Heart left ventricle (tissue), 16 donors: ENCODE data around the gene NIF3L1. TPM values are rescaled to one million over a fixed set of nuclear protein-coding genes. Genes with fewer than 3 reads are reported as not detected.

ENCODE experiments used
- ATAC-seq, 4 donors: fragments of 200-7000 bp; cut with Tn5 transposase; one replicate each; pipeline ENCODE4 v1.9.1; 2020 to 2022; ENCODE audit warnings: moderate library complexity in 4 of 4, mild to moderate bottlenecking in 3 of 4, moderate number of reproducible peaks in 1 of 4
- DNase-seq, 5 donors: peaks; one replicate each; pipeline ENCODE4 v3.0.0-alpha.2; 2020
- H3K27ac ChIP-seq, 12 donors: fragments of 200-600 bp; sonication (generic) in 4 of 12; one replicate each; pipeline versions ENCODE4 v1.5.0 to v1.8.0; 2016 to 2022; ENCODE audit warnings: mild to moderate bottlenecking in 2 of 12
- H3K27me3 ChIP-seq, 9 donors: fragments of 200-600 bp; sonication (generic) in 2 of 9; one replicate each; pipeline versions ENCODE4 v1.5.1 to v1.8.0; 2016 to 2022; ENCODE audit warnings: mild to moderate bottlenecking in 3 of 9
- H3K36me3 ChIP-seq, 9 donors: fragments of 200-600 bp; sonication (generic) in 2 of 9; one replicate each; pipeline versions ENCODE4 v1.5.0 to v1.8.0; 2018 to 2022; ENCODE audit warnings: mild to moderate bottlenecking in 2 of 9
- H3K4me1 ChIP-seq, 12 donors: fragments of 200-600 bp; sonication (generic) in 4 of 12; one replicate each; pipeline versions ENCODE4 v1.5.0 to v1.8.0; 2016 to 2022; ENCODE audit warnings: mild to moderate bottlenecking in 3 of 12
- H3K4me3 ChIP-seq, 12 donors: fragments of 200-600 bp; sonication (generic) in 4 of 12; one replicate each; pipeline versions ENCODE4 v1.5.0 to v1.8.0; 2017 to 2022; ENCODE audit warnings: mild to moderate bottlenecking in 9 of 12, moderate library complexity in 4 of 12
- H3K9me3 ChIP-seq, 12 donors: fragments of 200-600 bp; sonication (generic) in 4 of 12; one replicate each; pipeline versions ENCODE4 v1.5.0 to v1.8.0; 2016 to 2022; ENCODE audit warnings: mild to moderate bottlenecking in 1 of 12
- POLR2A ChIP-seq, 2 donors: fragments of 450-650 bp; IDR thresholded peaks; one replicate each; pipeline ENCODE4 v1.6.1; 2017; ENCODE audit warnings: antibody characterized with exemption in 2 of 2, mild to moderate bottlenecking in 2 of 2, moderate library complexity in 2 of 2
- WGBS, 4 donors: extraction: QIAGEN DNeasy Blood & Tissue Kit in 2 of 4; methylation state at CpG; one replicate each; pipeline versions ENCODE4 v1.1.5 to v1.1.7; 2013 to 2018; 5-methylcytosine and 5-hydroxymethylcytosine counted together
- intact Hi-C, 10 donors: fragments of 100-400 bp; cut with DNase I; formaldehyde crosslinking; loops; one replicate each; pipeline versions ENCODE4 v1.11.1 to v1.14.2; 2022
- polyA plus RNA-seq, 2 donors: library from polyadenylated mRNA; stranded (reverse); fragments of 200-250 nt; gene quantifications; one replicate each; pipeline ENCODE4 v1.2.3, GENCODE V29; 2013
- total RNA-seq, 9 donors: library from RNA; depleted of rRNA in 2 of 9; stranded (reverse); fragments of >200 nt in 2 of 9; fragmentation: NEBNext Ultra II Directional in 3 of 9; extraction: Animal tissue kit (Norgen Biotek cat#: 25700) in 3 of 9; gene quantifications; one replicate each; pipeline versions ENCODE4 v1.1.0 to v1.2.4, GENCODE V29; 2016 to 2023
- TF ChIP-seq, protein P1 (sequence below), 12 donors: fragments of 200-600 bp; sonication (generic) in 4 of 12; IDR thresholded peaks; one replicate each; pipeline versions ENCODE4 v1.5.0 to v1.8.0; 2018 to 2022; ENCODE audit warnings: antibody characterized with exemption in 12 of 12, mild to moderate bottlenecking in 5 of 12
- donor health status: ischemic (EF 13 %, LVEDD 7.1; RV severe dilation, severe dysfunction).
- donor health status: healthy with polysubstance abuse.
- donor health status: DM: no; HTN: yes; CAD: no.
- donor health status: DM: no; HTN: no; CAD: no.
- donor health status: ischemic (EF 25% LVEDD 6.9; RV normal size, moderate dysfunction).
- donor health status: ischemic (EF 25% LVEDD 5.7; RV mildly dilated, moderate dysfunction).
- donor health status: healthy.
- donor health status: DM: yes; HTN: yes; CAD: no.
- donor health status: ischemic (EF 35%, LVEDD 5.7; RV mildly dilated, moderate dysfunction).
- donor health status: nonischemic (EF 11% LVEDD 7.7; RV severe dilation, severe dysfunction).
- donor health status: DM: yes; HTN: yes; CAD: no.
- donor health status: PGD.
- donor health status: ischemic (EF 29% LVEDD 5.4; RV normal size, mild dysfunction).
- donor health status: nonischemic (EF 23%, LVEDD 6.1; RV moderate dilation, normal function).

Gene NIF3L1
- total and polyA plus RNA-seq, 11 donors, result 12.0 to 43.3 (median 21.6) TPM

DNA sequence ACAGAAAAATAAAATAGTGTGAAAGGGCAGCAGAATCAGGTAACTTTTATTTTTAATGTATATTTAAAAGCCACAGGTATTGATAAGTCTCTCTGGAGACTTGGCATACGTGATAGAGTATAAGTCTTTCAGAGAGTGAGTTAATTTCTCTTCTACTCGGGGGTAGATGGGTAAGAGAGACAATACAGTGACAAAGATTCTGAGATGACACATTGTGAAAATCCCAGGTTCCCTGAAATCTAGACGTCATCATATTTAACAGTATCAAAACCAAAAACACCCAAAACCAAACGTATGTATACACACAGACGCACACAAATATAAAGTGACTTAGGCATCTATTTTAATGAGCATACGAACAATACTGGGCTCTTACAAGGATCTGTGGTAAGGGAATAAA lies 33.3 kb downstream of the NIF3L1 start:
- TF ChIP-seq POLR2A (IDR thresholded peaks at IDR 0.05), result no peak
- TF ChIP-seq, protein P1, sequence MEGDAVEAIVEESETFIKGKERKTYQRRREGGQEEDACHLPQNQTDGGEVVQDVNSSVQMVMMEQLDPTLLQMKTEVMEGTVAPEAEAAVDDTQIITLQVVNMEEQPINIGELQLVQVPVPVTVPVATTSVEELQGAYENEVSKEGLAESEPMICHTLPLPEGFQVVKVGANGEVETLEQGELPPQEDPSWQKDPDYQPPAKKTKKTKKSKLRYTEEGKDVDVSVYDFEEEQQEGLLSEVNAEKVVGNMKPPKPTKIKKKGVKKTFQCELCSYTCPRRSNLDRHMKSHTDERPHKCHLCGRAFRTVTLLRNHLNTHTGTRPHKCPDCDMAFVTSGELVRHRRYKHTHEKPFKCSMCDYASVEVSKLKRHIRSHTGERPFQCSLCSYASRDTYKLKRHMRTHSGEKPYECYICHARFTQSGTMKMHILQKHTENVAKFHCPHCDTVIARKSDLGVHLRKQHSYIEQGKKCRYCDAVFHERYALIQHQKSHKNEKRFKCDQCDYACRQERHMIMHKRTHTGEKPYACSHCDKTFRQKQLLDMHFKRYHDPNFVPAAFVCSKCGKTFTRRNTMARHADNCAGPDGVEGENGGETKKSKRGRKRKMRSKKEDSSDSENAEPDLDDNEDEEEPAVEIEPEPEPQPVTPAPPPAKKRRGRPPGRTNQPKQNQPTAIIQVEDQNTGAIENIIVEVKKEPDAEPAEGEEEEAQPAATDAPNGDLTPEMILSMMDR (IDR thresholded peaks at IDR 0.05), result no peak
- ATAC-seq (no peak), DNase-seq (no peak)
- H3K27me3 ChIP-seq, result no peaks in the 10 kb centered on the region
- H3K27ac ChIP-seq, result no peak overlapping the region
- peaks cover 8 to 100% (median 95%) of the 10 kb centered on the region in 9 donors for H3K36me3 ChIP-seq
- WGBS, 4 donors, result 86 to 92% (median 89%) methylated on average over 6 of the region's 6 CpGs
- H3K9me3 ChIP-seq, result no peaks in the 10 kb centered on the region
- H3K4me3 ChIP-seq, result no peak overlapping the region
- intact Hi-C loops, result loop anchor here in 1 of 10 donors (10.0 kb wide), 1 partner anchor 802 kb away; no protein-coding TSS in a partner anchor
- no peaks in the 10 kb centered on the region for H3K4me1 ChIP-seq

GRCh38 chr2:200929334-200930249 lies 40.4 kb downstream of the NIF3L1 start:
- intact Hi-C loops, result loop anchor here in 2 of 10 donors (10.0 kb wide), 2 partner anchors 65 to 795 kb away; no protein-coding TSS in a partner anchor
- WGBS, 4 donors, result 89 to 92% (median 91%) methylated on average over 2 of the region's 2 CpGs
- Histone ChIP-seq H3K9me3 (no peaks in the 10 kb centered on the region), H3K27ac (no peak overlapping the region), H3K36me3 (peaks cover 0 to 100% (median 82%) of the 10 kb centered on the region in 9 donors), H3K27me3 (no peaks in the 10 kb centered on the region), H3K4me3 (no peak overlapping the region), H3K4me1 (no peaks in the 10 kb centered on the region)
- DNase-seq, result no peak
- TF ChIP-seq, protein P1 (IDR thresholded peaks at IDR 0.05), result no peak
- TF ChIP-seq POLR2A (IDR thresholded peaks at IDR 0.05), result no peak
- ATAC-seq, result no peak

GRCh38 chr2:200930947-200931626 lies 41.9 kb downstream of the NIF3L1 start:
- no peak for DNase-seq
- Histone ChIP-seq H3K36me3 (peaks cover 0 to 100% (median 82%) of the 10 kb centered on the region in 9 donors), H3K4me1 (no peaks in the 10 kb centered on the region), H3K27ac (no peak overlapping the region), H3K9me3 (no peaks in the 10 kb centered on the region), H3K27me3 (no peaks in the 10 kb centered on the region), H3K4me3 (no peak overlapping the region)
- no peak for TF ChIP-seq POLR2A (IDR thresholded peaks at IDR 0.05)
- TF ChIP-seq, protein P1 (IDR thresholded peaks at IDR 0.05), result no peak
- no peak for ATAC-seq
- WGBS, 4 donors, result 86 to 89% (median 87%) methylated on average over 3 of the region's 3 CpGs
- intact Hi-C loops, result loop anchor here in 1 of 10 donors (10.0 kb wide), 1 partner anchor 64 kb away; no protein-coding TSS in a partner anchor

GRCh38 chr2:200939832-200940231 lies 50.7 kb downstream of the NIF3L1 start:
- H3K27ac ChIP-seq, result no peak overlapping the region
- DNase-seq, result no peak
- 84 to 94% (median 90%) methylated on average over 1 of the region's 1 CpG for WGBS, 4 donors
- ATAC-seq, result no peak
- peaks cover 0 to 100% (median 98%) of the 10 kb centered on the region in 9 donors for H3K36me3 ChIP-seq
- H3K4me3 ChIP-seq, result no peak overlapping the region
- no peaks in the 10 kb centered on the region for H3K4me1 ChIP-seq
- H3K27me3 ChIP-seq, result no peaks in the 10 kb centered on the region
- TF ChIP-seq, protein P1 (IDR thresholded peaks at IDR 0.05), result no peak
- TF ChIP-seq POLR2A (IDR thresholded peaks at IDR 0.05), result no peak
- intact Hi-C loops, result loop anchor here in 1 of 10 donors (10.0 kb wide), 1 partner anchor 55 kb away; no protein-coding TSS in a partner anchor
- no peaks in the 10 kb centered on the region for H3K9me3 ChIP-seq
